ENCODE measurements around the gene TNNT2.
A peak's percentile ranks its signal among the peaks of the same experiment; 100 is the strongest.

Gene TNNT2

DNA sequence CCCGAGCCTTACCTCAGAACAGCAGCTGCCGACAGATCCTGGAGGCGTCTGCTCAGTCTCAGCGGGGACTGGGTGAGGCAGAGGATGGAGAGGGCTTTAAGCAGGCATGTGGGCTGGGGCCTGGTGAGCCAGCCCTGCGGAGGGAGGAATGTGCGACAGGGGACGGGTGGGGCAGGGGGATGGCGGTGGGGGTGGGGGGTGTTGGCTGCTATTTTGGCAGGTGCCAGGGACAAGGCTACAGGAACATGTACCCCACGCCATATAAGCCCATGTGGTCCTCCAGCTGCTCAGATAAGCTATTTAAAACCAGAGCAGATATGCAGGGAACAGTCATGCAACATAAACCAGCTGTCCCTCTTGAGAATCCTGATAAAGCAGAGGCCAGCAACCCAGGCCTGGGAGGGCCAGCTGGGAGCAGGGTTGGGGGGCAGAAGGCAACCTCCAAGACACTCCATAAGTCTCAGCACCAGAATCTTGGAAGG, at the start of gene TNNT2:
TSS of gene TNNT2 (minus strand) at position 70 of the 482 bp plus-strand sequence. CDS start 4,426 bp downstream, outside the sequence.
- DNase-seq (ENCODE audit: low read depth) = no peak

DNA sequence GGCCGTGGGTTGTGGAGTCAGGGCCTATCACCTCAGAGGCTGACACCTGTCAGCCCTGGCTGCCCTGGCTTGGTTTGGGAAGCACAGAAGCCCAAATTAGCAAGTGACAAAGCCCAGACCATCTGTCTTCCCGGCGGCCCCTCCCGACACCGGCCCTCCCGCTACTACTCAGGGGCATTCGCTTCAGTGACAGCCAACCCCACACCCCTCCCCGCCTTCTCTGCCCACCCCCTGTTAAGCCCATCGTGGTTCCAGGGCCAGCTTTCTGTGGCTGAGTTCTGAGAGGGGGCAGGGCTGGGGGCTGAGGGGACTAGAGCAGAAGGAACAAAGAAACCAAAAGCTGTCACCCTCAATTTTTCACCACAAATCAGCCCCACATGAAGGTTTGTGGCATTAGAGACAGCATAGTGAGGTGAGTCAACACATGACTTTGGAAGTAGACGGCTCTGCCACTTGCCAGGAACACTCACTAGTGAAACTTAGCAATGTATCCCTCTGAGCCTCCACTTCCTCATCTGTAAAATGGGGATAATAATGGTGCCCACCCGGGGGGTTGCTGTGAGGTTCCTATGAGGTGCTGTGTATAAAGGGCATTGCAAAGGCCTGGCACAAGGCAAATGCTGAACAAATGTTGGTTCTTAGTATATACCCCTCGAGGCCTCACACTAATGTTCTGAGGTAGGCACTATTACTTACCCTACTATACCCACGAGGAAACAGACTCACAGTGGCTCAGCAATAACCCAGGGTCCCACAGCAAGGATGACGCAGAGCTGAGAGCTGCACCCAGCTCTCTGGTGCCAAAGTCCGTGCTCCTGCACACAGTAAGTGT, 49.2 kb upstream of the TNNT2 start:
- DNase-seq (ENCODE audit: low read depth) = no peak

DNA sequence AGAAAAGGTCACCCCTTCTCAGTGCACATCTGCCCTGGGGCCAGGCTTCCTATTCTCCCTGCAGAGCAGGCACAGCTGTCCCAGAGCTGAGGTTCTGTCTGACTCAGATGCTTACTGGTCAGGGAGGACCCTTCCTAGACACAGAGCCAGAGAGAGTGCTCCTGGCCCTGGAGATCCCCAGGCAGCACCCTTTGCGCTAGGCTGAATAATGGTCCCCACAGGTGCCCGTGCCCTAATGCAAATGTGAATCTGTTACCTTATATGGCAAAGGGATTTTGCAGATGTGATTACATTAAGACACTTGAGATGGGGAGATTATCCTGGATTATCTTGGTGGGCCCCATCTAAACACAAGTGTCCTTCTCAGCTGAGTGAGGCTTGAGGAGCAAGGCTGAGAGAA, 46.7 kb upstream of the TNNT2 start:
- no peak for DNase-seq (ENCODE audit: low read depth)

DNA sequence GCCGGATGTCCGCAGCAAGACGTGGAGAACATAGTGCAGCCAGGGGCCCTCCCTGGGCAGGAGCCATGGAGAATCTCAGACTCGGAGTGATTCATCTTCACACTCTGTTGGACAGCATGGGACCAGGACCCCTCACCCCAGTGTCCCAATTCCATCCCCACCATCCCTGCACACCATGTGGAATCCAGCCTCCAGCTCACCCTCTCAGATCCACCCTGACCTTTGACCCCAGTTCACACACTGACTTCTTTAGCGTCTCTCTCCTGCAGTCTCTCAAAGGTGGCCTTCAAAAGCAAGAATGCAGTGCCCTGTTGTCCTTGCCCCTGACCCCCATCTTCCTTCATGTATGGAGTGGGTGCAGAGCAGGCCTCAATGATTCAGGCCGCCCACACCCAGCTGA, 46.2 kb upstream of the TNNT2 start:
- DNase-seq (ENCODE audit: low read depth) = no peak

- no peak for DNase-seq (ENCODE audit: low read depth)
These were observed 45.1 kb upstream of the TNNT2 start for GRCh38 chr1:201422436-201423030.

DNA sequence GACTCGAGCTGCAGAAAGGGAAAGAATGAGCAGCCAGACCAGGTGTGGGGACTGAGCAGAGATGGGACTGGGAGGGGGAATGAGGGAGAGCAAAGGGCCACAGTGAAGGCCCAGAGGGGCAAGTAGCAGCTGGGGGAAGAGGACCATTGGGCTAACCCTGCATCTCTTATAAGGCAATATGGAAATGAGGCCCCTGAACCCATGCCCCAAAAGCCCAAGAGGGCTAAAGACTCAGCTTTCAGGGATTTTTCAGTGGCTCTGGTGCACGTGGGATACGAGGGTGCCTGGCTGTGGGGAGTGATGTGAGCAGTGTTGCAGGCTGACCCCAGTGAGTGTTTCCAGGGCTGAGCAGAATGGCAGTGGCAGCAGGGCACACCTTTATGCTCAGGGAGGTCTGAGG, 44.5 kb upstream of the TNNT2 start:
- no peak for DNase-seq (ENCODE audit: low read depth)

DNA sequence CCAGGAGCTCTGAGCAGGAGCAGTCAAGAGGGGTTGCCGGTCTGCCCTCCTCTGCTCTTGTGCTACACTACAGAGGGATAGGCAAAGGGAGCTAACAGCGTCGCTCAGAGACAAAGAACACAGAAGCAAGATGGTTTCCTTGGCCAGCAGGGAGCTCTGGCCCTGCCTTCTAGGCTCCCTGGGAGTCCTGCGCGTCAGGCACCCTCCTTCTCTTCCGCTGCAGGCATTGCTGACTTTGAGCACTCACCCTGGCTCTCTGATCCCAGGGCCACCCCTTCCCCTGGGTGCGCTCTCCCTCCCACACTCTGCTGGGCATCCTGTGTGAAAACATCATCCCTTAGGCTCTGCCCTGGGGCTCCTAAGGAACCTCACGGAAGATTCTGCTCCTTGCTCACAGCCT, 43.6 kb upstream of the TNNT2 start:
- no peak for DNase-seq (ENCODE audit: low read depth)

DNA sequence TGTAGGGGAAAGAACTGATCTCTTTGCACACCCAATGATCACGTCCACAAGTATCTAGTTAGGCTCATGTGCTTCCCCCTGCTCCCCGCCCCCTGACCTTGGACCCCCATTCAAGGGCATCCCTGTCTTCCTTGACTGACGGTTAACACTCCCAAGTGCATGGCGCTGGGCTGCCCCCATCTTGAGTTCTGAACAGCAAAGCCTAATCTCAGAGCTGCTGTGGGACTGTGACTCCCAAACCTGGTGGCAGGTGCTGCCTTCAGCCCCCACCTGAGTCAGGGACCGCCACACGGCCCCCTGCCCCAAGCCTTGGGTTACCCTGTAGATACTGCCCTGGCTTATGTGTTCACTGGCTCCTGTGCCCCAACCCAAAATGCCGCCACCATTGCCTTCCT, 43.1 kb upstream of the TNNT2 start:
- DNase-seq (ENCODE audit: low read depth) = no peak

DNA sequence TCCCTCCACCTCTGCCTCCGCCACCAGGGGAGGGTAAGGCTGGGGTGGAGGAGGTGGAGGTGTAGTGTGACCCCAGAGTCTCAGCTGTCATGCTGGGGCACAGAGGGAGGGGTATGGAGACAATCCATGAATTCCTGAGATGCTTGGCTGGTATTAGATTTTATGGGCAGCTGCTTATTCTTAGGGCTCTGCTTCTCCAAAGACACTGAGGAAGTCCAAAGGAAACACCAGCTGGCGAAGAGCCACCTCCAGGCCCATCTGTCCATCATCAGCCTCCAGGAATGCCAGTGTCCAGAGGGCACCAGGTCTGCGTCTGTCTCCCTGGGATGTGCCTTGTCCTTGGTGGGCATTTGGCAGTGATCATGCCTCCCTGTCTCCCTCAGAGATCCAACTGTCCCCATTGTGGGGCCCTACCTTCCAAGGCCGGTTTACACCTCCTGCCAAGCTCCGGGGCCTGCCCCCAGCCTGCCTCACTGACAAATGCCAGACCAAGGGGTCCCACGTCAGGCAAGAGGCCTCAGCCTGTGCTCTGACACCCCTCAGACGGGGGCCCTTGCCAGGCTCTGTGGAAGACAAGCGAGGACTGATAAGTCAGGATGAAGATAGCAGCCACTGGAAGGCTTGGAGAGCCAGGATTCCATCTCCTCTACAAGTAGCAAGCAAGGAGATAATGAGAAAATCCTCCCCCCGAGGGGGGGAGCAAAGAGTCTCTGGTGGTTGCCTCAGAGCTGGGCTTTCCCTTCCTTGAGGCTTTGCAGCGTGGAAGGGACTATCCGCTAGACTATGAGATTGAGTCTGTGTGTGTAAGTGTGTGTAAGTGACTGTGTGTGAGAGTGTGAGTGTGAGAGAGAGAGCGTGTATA, 42.5 kb upstream of the TNNT2 start:
- no peak for DNase-seq (ENCODE audit: low read depth)

DNA sequence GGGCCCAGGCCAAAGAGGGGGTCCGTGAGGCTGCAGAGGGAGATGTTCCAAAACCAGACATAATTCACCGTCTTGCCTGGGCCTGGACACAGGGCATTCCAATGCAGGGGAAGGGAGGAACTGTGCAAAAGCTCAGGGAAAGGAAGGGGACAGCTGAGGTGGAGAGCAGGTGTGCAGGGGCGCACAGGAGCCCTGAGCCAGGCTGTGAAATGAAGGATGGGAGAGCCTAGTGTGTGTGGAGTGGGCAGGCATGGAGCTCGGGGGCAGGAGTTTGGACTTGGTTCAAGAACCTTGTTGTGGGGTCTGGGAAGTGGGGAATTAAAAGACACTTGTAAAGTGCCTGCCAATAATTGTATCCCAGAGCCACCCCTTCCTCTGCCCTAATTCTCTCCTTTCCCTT, 41.8 kb upstream of the TNNT2 start:
- no peak for DNase-seq (ENCODE audit: low read depth)

DNA sequence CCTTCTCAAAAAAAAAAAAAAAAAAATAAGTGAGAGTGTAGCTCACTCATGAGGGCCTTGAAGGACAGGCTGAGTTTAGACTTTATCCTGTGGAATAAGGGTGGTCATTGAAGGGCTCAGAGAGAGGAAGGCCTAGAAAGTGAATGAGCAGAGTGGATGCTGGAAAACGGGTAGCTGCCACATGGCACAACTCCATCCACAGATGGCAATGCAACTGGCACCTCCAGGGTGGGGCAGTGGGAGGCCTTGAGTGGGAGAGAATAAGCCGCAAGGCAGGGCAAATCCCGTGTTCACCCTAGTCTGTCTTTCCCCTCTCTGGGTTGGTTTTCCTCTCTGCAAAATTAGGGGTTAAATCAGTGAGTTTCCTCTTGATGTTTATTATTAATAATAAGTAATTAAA, 41.0 kb upstream of the TNNT2 start:
- no peak for DNase-seq (ENCODE audit: low read depth)

DNA sequence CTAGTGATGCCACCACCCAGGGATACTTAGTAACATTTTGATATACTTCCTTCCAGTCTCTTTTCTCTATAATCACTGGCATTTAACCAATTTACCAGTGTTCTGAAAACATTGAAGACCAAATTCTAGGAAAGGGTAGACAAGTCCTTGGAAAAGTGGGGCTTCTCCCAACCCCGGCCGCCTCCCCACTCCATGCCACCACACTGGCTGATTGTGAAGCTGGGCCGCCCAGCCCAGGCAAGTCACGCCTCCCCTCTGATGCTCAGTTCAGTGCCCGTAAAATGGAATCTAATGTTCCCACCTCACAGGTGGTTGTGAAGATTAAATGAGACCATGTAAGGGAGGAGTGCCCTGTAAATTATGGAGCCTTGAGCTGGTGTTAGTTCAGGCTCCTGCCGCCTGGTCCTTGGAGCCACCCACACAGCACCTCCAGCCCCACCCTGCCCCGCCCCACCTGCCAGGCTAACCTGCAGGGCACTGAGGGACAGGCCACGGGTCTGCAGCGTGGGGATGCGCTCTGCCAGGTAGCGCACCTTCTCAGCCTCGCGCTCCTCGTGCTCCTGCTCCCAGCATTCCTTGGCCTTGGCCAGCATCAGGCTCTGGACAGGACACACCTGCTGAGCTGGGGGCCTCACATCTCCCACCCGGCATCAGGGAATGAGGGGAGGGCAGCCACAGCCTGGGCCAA, 36.7 kb upstream of the TNNT2 start:
- no peak for DNase-seq (ENCODE audit: low read depth)

- no peak for DNase-seq (ENCODE audit: low read depth)
These were observed 33.8 kb upstream of the TNNT2 start for GRCh38 chr1:201411292-201411691.

DNA sequence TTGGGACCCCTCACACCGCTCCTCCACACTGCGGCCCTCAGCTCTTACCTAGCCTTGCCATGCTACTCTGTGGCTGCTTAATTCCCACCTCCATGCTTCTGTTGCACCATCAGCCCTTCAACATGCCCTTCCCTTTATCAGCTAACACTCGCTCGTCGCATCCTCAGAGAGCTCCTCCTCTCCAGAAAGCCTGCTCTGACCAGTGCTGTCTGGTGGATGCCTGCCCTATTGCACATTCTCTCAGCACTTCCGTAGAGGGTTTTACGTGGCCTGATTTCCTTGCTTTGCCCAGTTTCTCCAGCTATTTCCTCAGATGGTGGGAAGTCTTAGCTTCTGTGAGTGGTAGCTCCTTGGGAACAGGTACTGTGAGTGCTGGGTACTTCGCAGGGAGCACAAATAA, 32.0 kb upstream of the TNNT2 start:
- no peak for DNase-seq (ENCODE audit: low read depth)

- no peak for DNase-seq (ENCODE audit: low read depth)
These were observed 31.3 kb upstream of the TNNT2 start for GRCh38 chr1:201408834-201409200.

DNA sequence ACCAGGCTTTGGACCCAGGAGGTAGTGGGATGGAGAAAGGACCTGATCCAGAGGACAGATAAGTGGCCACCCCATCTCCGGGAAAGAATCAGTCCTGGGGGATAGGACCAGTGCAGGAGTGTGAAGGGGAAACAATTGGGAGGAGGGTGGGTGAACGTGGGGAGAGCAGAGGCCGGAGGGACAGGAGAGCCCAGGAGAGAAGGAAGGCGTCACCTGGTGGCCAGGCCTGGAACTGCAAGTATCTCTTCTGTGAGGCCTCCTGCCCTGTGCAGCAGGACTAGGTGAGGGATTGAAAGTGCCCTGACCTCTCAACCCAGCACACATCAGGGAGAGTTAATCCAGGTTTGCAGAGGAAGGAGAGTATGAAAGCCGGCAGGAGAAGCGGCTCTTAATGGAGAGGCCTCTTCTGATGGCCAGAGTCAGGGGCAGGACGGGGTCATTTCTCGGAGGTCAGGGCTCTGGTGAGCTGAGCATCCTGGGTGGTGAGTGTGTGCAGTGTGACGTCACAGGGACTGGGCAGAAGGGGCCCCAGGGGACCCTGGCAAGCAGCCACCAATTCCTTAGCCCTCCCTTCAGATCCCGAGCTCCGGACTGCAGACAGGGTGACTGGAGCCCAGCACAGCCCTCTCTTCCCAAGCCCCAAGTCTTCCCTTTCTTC, 30.8 kb upstream of the TNNT2 start:
- DNase-seq (ENCODE audit: low read depth) = peak; percentile 64

- DNase-seq (ENCODE audit: low read depth) = no peak
These were observed 29.4 kb upstream of the TNNT2 start for GRCh38 chr1:201406831-201407406.

DNA sequence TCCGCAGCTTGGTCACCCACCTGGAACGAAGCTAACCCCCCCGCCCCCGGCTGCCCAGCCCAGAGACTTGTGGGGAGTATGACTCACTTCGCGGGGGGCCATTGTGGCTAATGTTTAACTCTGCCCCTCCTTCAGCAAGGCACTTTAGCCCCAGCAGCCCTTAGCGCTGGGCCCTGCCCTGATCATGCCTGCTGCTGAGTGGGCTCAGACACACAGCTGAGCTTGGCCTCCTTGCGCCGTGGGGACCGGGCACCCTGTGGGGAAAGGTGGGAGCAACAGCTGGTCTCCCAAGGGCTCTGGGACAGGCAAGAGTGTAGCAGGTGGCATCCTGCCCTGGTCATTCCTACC, 28.0 kb upstream of the TNNT2 start:
- no peak for DNase-seq (ENCODE audit: low read depth)

DNA sequence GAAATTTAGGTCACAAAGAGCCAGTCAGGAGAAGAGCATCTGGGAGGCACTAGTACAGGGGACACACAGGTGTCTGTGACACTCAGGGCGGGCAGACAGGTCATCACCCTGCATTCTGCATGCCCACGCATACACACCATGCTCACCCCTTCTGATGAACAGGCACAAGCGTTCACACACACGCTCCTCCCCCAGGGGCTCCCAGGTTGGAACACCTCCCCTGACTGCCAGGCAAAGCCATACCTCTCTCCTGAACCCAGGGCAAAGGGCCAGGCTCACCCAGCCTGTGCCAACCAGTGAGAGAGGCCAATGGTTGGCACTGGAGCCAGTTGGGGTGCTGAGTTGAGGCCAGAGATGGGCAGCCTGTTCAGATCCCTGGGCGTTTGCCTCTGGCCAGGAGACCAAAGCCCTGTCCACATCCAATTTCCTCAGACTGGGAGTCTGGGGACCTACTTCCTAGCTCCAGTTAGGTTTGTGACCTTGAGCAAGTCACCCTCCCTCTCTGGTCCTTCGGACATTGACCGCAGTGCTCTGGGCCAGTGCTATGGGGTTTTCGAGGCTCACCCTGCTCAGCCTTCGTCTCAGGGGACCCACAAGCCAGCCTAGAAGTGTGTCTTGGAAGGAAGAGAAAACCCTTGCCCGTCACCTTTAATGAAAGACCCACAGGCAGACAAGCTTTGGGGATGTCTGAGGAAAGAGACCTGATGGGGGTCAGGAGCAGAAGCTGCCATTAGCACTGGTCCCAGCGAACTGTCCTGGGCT, 27.4 kb upstream of the TNNT2 start:
- DNase-seq (ENCODE audit: low read depth) = no peak

DNA sequence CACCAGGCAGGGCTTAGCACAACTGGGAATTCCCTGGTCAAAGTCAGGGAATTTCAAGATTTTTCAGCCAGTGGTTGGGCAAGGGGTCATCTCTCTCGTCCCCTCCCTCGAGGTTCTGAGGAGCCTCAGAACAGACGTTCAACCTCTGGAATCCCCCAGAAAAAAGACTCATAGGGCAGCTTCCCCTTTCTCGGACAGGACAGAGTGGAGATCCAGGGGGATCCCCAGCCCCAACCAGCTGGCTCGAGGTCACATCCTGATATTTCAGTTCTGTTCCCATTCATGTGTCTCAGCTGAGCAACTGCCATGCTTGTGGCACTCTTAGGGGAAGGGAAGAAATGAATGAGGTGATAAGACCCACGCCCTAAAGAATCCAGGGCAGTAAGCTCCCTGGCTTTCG, 26.6 kb upstream of the TNNT2 start:
- DNase-seq (ENCODE audit: low read depth) = no peak

GRCh38 chr1:201403359-201403758, 25.9 kb upstream of the TNNT2 start:
- no peak for DNase-seq (ENCODE audit: low read depth)
